Thyroid gland (tissue), 4 donors: ENCODE measurements around the gene ATRN.
"Not testable (repeated sequence)": the region's sequence is repeated elsewhere in the genome, so short reads cannot be mapped to it uniquely, and the experiment has no call there.

Experiments used
- POLR2A ChIP-seq, 2 donors: fragments of 450-650 bp; IDR thresholded peaks; one replicate each; pipeline ENCODE4 v1.6.1; 2017; ENCODE audit warnings: antibody characterized with exemption in 2 of 2, mild to moderate bottlenecking in 2 of 2, moderate library complexity in 1 of 2
- TF ChIP-seq, protein P1 (sequence below), 6 experiments: fragments of 200-600 bp in 3 of 6; fragments of 450-650 bp in 3 of 6; sonication (generic) in 3 of 6; IDR thresholded peaks; one replicate each; pipeline ENCODE4 v1.5.1; 2016 to 2019; ENCODE audit warnings: antibody characterized with exemption in 6 of 6, mild to moderate bottlenecking in 2 of 6, inconsistent platforms in 1 of 6, moderate library complexity in 1 of 6

GRCh38 chr20:3512239-3512638 lies 41.4 kb downstream of the ATRN start:
- TF ChIP-seq, protein P1, sequence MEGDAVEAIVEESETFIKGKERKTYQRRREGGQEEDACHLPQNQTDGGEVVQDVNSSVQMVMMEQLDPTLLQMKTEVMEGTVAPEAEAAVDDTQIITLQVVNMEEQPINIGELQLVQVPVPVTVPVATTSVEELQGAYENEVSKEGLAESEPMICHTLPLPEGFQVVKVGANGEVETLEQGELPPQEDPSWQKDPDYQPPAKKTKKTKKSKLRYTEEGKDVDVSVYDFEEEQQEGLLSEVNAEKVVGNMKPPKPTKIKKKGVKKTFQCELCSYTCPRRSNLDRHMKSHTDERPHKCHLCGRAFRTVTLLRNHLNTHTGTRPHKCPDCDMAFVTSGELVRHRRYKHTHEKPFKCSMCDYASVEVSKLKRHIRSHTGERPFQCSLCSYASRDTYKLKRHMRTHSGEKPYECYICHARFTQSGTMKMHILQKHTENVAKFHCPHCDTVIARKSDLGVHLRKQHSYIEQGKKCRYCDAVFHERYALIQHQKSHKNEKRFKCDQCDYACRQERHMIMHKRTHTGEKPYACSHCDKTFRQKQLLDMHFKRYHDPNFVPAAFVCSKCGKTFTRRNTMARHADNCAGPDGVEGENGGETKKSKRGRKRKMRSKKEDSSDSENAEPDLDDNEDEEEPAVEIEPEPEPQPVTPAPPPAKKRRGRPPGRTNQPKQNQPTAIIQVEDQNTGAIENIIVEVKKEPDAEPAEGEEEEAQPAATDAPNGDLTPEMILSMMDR (IDR thresholded peaks at IDR 0.05), result not testable (repeated sequence)
- TF ChIP-seq POLR2A (IDR thresholded peaks at IDR 0.05), result not testable (repeated sequence)
